HepG2 (cell line): ENCODE measurements around the gene PSENEN. TPM values are rescaled to one million over a fixed set of nuclear protein-coding genes. Genes with fewer than 3 reads are reported as not detected.

Experiments
- BORCS8-MEF2B ChIP-seq: sonication (generic); formaldehyde crosslinking; IDR thresholded peaks from 2 replicates; pipeline ENCODE4 v1.8.0; 2022; ENCODE audit warnings: mild to moderate bottlenecking, missing genetic modification reagents
- BRD4 ChIP-seq: sonication (generic); formaldehyde crosslinking; IDR thresholded peaks from 2 replicates; pipeline ENCODE4 v1.4.0; 2020; ENCODE audit warnings: missing genetic modification reagents
- HBP1 ChIP-seq: IDR thresholded peaks from 2 replicates; pipeline ENCODE4 v1.6.1; 2016; ENCODE audit warnings: low read depth, control low read depth
- HNRNPUL1 ChIP-seq: fragments of 200-400 bp; formaldehyde crosslinking; IDR thresholded peaks from 2 replicates; pipeline ENCODE4 v1.6.1; 2017; ENCODE audit warnings: low read depth, mild to moderate bottlenecking, low read length, moderate library complexity
- KDM6A ChIP-seq: IDR thresholded peaks from 2 replicates; pipeline ENCODE4 v1.6.1; 2016; ENCODE audit warnings: low read depth
- KLF12 ChIP-seq: sonication (generic); formaldehyde crosslinking; IDR thresholded peaks from 2 replicates; pipeline ENCODE4 v1.4.0; 2020; ENCODE audit warnings: missing genetic modification reagents, borderline replicate concordance
- KLF15 ChIP-seq: sonication (generic); formaldehyde crosslinking; IDR thresholded peaks from 2 replicates; pipeline ENCODE4 v1.8.1; 2023; ENCODE audit warnings: borderline replicate concordance, mild to moderate bottlenecking, inconsistent platforms, missing genetic modification reagents, mixed read lengths
- MEIS1 ChIP-seq: sonication (generic); formaldehyde crosslinking; IDR thresholded peaks from 2 replicates; pipeline ENCODE4 v1.9.0; 2021; ENCODE audit warnings: mild to moderate bottlenecking, missing genetic modification reagents, moderate library complexity, borderline replicate concordance
- MZF1 ChIP-seq: sonication (generic); formaldehyde crosslinking; IDR thresholded peaks from 2 replicates; pipeline ENCODE4 v1.8.1; 2023; ENCODE audit warnings: mild to moderate bottlenecking, missing genetic modification reagents, borderline replicate concordance
- REPIN1 ChIP-seq: sonication (generic); formaldehyde crosslinking; IDR thresholded peaks from 2 replicates; pipeline ENCODE4 v1.8.0; 2022; ENCODE audit warnings: missing genetic modification reagents, low read depth, mild to moderate bottlenecking, borderline replicate concordance
- SETDB1 ChIP-seq: sonication (generic); formaldehyde crosslinking; IDR thresholded peaks from 2 replicates; pipeline ENCODE4 v1.5.1; 2020; ENCODE audit warnings: missing genetic modification reagents, mild to moderate bottlenecking, borderline replicate concordance
- SP2 ChIP-seq: sonication (generic); formaldehyde crosslinking; IDR thresholded peaks from 2 replicates; pipeline ENCODE4 v1.5.1; 2020; ENCODE audit warnings: mild to moderate bottlenecking, missing genetic modification reagents
- SRY ChIP-seq: sonication (generic); formaldehyde crosslinking; IDR thresholded peaks from 2 replicates; pipeline ENCODE4 v1.8.0; 2022; ENCODE audit warnings: mild to moderate bottlenecking, missing genetic modification reagents
- STAG1 ChIP-seq: sonication (generic); formaldehyde crosslinking; IDR thresholded peaks from 2 replicates; pipeline ENCODE4 v1.4.0; 2020; ENCODE audit warnings: missing genetic modification reagents
- TARDBP ChIP-seq: sonication (generic); formaldehyde crosslinking; IDR thresholded peaks from 2 replicates; pipeline ENCODE4 v1.8.0; 2022; ENCODE audit warnings: mild to moderate bottlenecking, missing genetic modification reagents
- TBP ChIP-seq: sonication (generic); formaldehyde crosslinking; IDR thresholded peaks from 2 replicates; pipeline ENCODE4 v1.5.0; 2020; ENCODE audit warnings: missing genetic modification reagents
- THRA ChIP-seq: sonication (generic); formaldehyde crosslinking; IDR thresholded peaks from 2 replicates; pipeline ENCODE4 v1.4.0; 2020; ENCODE audit warnings: missing genetic modification reagents, borderline replicate concordance
- WIZ ChIP-seq: sonication (generic); formaldehyde crosslinking; IDR thresholded peaks from 2 replicates; pipeline ENCODE4 v1.5.1; 2020; ENCODE audit warnings: mild to moderate bottlenecking, missing genetic modification reagents
- ZBTB3 ChIP-seq: sonication (generic); formaldehyde crosslinking; IDR thresholded peaks from 2 replicates; pipeline ENCODE4 v1.4.0; 2020; ENCODE audit warnings: low read depth, mild to moderate bottlenecking, moderate library complexity, missing genetic modification reagents, borderline replicate concordance
- ZBTB43 ChIP-seq: sonication (generic); formaldehyde crosslinking; conservative IDR thresholded peaks from 2 replicates; pipeline ENCODE4 v1.4.0; 2020; ENCODE audit warnings: missing genetic modification reagents
- ZFP37 ChIP-seq: sonication (generic); formaldehyde crosslinking; IDR thresholded peaks from 2 replicates; pipeline ENCODE4 v1.4.0; 2020; ENCODE audit warnings: missing genetic modification reagents, borderline replicate concordance
- ZNF124 ChIP-seq: sonication (generic); formaldehyde crosslinking; IDR thresholded peaks from 2 replicates; pipeline ENCODE4 v1.4.0; 2020; ENCODE audit warnings: missing genetic modification reagents
- ZNF430 ChIP-seq: sonication (generic); formaldehyde crosslinking; IDR thresholded peaks from 2 replicates; pipeline ENCODE4 v1.9.0; 2021; ENCODE audit warnings: mild to moderate bottlenecking, missing genetic modification reagents
- ZNF501 ChIP-seq: sonication (generic); formaldehyde crosslinking; IDR thresholded peaks from 2 replicates; pipeline ENCODE4 v1.5.1; 2020; ENCODE audit warnings: mild to moderate bottlenecking, moderate library complexity, missing genetic modification reagents
- polyA plus RNA-seq, 8 experiments: library from polyadenylated mRNA; depleted of rRNA in 3 of 8; stranded (reverse) in 7 of 8; unstranded in 1 of 8; fragments of >200 nt; fragmentation: Illumina TruSeq in 4 of 8; extraction: Trizol in 4 of 8; gene quantifications; 2 replicates each; pipeline versions ENCODE4 v1.2.1 to v1.2.3, GENCODE V29; 2011 to 2016; ENCODE audit warnings: low read depth in 4 of 8, missing spikeins in 1 of 8, mixed read lengths in 1 of 8; ENCODE audit not compliant: insufficient read depth in 1 of 8
- total RNA-seq, 5 experiments: library from RNA; depleted of rRNA; stranded (reverse); fragments of >200 nt; fragmentation: Illumina TruSeq; extraction: Trizol; gene quantifications; 2 replicates each; pipeline ENCODE4 v1.2.3, GENCODE V29; 2016; ENCODE audit warnings: low read depth in 1 of 5

PSENEN gene
- total and polyA plus RNA-seq, 2 of the 13 experiments (the other 11 are each of a cell fraction or from before 2014, with no cell fraction given) = 16.9 to 34.2 TPM

- no peak for TF ChIP-seq HBP1
- TF ChIP-seq ZNF124 (CRISPR knock-in tag) = no peak
- TF ChIP-seq KLF15 (CRISPR knock-in tag) = no peak
- TF ChIP-seq SETDB1 (CRISPR knock-in tag) = no peak
- TF ChIP-seq MEIS1 = no peak
- TF ChIP-seq MZF1 (CRISPR knock-in tag) = no peak
- TF ChIP-seq SP2 (CRISPR knock-in tag) = peak; percentile 76
- TF ChIP-seq BORCS8-MEF2B (CRISPR knock-in tag) = no peak
- no peak for TF ChIP-seq KDM6A (CRISPR knock-in tag)
- TF ChIP-seq KLF12 (CRISPR knock-in tag) = no peak
- no peak; the same call in 1 of the 2 replicates for TF ChIP-seq TBP (CRISPR knock-in tag)
- TF ChIP-seq TARDBP (CRISPR knock-in tag) = no peak
- TF ChIP-seq REPIN1 (CRISPR knock-in tag) = no peak
- no peak for TF ChIP-seq ZBTB3 (CRISPR knock-in tag)
- TF ChIP-seq ZFP37 (CRISPR knock-in tag) = no peak
- TF ChIP-seq ZBTB43 (CRISPR knock-in tag) = no peak
- TF ChIP-seq HNRNPUL1 = no peak
- peak; percentile 26 for TF ChIP-seq STAG1
- TF ChIP-seq ZNF430 (CRISPR knock-in tag) = peak; percentile 99
- no peak for TF ChIP-seq THRA (CRISPR knock-in tag)
- no peak for TF ChIP-seq WIZ (CRISPR knock-in tag)
- 0 out of 2 replicates have a peak, but pooled peaks have one; percentile 32 for TF ChIP-seq BRD4 (CRISPR knock-in tag)
- TF ChIP-seq ZNF501 (CRISPR knock-in tag) = no peak
- no peak for TF ChIP-seq SRY (CRISPR knock-in tag)
Observed at GRCh38 chr19:35744430-35745327, 772 bp upstream of the PSENEN start (continued).
